Fibroblast of upper back skin (primary cell): ENCODE results near the gene SLC44A1.

Experiments
- DNase-seq: peaks from one replicate; pipeline ENCODE4 v3.0.0-alpha.2; 2013

SLC44A1 gene

DNA sequence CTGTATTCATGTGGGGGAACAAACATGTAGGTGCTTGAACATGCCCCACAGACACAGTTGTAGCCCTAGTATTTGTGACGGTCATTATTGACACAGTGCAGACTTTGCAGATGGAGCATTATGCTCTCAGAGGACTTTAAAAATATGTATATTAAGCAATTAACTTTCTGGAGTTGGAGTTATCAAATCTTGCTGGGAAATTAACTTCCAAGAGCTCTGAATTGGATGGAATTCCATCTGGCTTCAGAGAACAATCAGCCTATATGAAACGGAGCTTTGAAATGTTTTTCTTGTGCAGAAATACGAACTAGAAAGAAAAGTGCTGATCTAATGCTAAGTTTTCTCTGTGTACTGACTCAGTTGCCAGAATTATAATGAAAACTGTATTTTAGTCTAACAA, 152.4 kb downstream of the SLC44A1 start:
- DNase-seq, result no peak

DNA sequence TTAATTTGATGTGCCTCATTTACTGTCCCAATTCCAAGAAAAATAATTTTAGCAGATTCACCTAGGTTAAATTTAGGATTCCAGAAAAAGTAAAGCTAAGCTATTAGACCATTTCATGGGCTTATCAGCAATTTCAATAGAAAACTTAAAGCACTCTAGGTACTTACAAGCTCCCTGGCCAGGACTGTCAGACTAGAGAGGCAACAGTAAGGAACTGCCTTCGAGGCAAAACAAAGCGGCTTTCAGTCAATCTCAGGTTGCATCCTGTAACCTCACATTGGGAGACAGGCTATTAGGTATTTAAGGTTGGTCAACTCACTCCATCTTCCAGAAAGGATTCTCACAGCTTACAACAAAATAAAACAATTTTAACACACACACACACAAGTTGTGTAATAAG, 154.7 kb downstream of the SLC44A1 start:
- DNase-seq, result no peak

DNA sequence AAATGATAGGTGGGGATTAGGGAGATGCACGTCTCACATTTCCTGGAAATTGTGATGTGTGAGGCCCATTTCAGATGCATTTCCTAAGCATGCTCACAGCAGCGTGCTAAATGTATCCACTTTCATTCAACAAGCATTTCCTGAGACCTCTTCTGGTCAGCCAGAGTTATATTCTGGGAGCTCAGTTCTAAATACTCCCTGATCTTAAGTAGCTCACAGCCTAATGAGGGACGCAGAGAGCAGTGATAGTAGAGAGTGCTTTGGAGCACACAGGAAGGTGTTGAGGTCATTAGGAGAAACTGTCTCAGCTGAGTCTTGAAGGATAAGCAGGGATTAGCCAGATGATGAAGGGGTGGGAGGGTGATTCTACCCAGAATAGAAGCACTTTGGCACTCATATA, 157.2 kb downstream of the SLC44A1 start:
- DNase-seq, result peak; percentile 38

DNA sequence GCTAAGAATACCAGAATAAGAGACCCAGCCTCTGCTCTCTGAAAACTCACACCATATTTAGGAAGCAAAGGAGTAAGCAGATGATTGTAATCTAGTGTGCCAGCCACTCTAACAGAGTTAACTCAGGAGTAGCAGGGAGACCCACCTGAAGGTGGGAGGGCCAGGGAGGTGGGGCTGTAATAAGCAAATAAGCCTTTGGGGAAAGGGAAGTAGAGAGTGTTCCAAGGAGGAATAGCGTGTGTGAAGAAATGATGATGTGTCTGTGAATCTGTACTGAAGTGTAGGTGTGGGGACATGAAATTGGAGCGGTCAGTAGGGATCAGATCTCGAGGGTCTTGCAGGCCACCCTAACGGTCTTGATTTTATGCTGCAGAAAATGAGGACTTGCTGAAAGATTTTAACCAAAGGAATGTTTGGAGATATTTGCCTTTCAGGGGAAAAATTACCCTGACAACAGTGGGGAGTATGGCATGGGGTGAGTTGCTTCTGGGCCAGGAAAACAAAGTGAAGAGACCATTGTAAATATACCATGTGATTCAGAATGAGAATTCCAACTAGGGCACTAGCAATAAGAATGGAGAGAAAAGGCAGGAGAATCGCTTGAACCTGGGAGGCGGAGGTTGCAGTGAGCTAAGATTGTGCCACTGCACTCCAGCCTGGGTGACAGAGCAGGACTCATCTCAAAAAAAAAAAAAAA, 159.2 kb downstream of the SLC44A1 start:
- DNase-seq, result no peak

DNA sequence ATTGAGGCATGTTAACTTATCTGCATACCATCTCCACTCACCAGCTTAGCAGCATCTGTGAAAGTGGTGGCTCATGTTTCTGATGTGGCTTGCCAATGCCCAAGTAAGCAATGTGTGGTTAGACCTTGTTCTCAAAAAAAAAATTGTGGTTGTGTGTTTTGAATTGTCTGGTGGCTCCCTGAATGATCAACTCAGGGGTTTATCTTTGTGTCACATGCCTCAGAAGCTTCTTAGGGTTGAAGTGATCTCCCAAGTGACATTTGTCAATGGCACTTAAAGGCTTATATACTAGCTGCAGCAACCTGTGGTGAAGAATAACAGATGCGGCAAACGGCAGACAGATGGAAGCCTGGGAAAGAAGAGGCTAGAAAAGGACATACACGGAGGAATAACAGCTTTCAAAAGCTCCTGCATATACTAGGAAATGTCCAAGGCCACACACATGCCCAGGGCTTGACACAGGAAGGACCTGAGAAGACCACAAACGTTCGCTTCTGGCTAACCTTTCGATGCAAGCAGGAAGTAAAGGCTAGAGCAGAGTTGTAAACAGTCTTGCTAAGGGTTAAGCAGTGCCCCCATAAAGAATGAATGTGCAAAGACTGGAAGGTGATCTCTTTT, 161.2 kb downstream of the SLC44A1 start:
- peak; percentile 43 for DNase-seq

DNA sequence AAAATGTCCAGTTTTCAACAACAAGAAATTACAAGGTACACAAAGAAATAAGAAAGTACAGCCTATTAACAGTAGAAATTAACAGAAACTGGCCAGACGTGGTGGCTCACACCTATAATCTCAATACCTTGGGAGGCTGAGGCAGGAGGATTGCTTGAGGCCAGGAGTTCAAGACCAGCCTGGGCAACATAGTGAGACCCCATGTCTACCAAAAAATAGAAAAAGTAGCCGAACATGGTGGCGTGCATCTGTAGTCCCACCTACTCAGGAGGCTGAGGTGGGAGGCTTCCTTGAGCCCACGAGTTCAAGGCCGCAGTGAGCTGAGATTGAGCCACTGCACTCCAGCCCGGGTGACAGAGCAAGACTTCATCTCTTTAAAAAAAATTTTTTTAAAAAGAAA, 161.9 kb downstream of the SLC44A1 start:
- no peak for DNase-seq

DNA sequence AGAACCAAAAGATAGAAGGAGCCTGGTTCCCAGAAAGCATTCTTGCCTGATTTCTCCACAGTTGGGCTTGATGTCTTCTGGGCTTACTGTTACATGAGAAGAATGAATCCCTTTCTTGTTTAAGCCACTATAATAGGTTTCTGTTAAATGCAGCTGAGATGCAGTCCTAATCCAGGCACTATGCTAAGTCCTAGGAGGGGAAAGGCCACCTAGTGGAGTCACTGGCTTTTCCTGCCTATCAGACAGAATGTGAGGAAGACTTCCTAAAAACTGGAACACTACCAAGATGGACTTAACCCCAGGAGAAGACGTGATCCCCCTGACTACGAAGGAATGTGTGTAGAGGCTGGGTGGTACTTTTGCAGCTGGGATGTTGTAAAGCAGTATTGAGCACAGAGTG, 169.1 kb downstream of the SLC44A1 start:
- DNase-seq, result peak; percentile 53

DNA sequence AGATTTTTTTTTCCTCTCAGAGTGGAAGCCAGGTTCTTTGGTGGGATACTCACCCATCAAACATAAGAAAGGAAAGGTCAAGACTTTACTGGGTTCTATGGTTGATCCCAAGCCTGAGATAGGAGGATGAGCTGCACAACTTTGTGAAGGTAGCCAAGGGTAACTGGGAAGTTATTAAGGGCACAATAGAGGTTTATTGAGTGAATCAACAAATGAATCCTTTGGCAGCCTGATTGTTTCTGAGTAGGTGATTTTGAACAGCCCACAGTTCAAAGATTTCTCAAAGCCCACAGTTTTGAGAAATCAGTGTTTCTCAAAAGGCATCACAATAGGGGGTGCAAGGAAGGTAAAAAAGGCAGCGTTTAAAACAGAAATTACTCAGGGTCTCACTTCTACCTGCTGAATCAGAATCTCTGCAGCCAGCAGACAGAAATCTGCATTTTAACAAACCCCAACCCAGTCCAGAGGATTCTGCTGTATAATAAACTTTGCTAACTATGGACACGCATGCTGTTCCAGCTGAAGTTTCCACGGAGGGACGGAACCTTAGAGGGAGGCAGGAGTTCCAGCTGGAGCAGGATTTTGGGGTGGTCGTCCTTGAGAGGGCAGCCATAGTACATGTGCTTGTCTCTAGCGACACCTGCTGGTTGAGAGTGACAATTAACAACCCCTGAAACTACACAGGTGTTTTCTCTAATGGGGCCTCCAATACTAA, 170.7 kb downstream of the SLC44A1 start:
- peak; percentile 55 for DNase-seq

DNA sequence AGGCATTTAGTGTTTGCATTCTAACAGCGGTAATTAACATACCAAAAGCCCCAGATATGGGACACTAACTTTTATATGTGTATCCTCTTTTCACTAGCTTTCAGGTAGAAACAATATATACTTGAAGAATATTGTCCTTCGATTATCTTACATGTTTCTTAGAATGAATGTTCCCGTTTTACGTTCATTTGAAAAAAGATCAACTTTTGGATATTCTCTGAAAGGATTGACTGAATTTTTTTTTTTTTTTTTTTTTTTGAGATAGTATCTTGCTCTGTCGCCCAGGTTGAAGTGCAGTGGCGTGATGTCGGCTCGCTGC, 171.2 kb downstream of the SLC44A1 start:
- no peak for DNase-seq

DNA sequence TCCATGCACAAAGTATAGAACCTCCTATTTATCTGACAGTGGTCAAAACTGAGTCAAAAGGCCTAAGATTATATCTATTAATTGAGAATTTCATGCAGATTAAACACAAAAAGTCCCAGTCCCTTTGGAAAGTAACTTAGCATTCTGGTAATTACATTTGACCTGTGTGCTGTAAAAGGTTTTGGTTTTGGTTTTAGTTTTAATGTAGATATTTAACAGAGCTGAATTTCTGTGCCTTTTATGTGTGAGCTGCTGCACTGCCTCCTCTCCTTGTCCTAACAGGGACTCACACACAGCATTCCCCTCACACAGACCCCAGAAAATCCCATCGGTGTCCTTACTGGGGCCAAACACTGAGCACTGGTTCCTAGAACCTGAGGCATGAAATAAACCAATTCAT, 172.4 kb downstream of the SLC44A1 start:
- no peak for DNase-seq

DNA sequence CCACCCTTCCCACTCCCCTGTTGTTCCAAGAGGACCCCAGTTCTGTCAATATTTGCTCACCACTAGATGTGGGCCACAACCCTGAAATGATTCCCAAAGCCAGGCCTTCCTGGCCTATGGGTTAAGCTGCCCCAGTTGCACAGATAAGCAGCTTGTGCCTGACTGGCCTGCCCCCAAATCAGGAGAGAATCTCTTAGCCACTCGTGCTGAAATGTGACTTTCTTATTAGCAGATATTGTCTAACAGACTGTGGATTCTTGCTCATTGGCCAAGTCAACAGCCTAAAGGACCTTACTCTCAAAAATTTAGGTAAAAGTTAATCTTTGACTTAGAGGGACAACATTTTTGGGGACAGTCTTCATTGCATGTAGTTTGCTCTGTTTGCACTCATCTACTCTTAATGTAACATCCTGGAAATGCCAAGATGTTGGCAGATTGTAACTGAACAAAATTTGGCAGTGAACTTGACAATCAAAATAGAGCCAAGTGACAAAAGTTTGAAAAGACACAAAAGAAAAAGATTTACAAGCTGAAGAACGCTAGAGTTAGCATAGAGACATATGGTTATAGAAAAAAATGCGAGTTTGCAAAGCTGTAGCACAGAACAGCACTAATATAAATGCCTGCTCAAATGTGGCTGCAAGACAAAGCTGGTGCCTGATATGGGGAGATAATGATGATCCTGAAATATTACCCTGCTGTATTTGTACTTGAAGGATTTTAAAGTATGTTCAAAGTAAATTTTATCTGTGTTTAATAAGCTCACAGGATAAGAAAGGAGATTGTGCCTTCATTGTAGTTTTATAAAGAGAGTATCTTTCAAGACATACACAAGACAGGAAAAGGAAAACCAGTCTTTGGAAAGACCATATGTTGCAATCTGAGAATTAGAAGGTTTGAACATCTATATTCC, 174.4 kb downstream of the SLC44A1 start:
- DNase-seq, result no peak

DNA sequence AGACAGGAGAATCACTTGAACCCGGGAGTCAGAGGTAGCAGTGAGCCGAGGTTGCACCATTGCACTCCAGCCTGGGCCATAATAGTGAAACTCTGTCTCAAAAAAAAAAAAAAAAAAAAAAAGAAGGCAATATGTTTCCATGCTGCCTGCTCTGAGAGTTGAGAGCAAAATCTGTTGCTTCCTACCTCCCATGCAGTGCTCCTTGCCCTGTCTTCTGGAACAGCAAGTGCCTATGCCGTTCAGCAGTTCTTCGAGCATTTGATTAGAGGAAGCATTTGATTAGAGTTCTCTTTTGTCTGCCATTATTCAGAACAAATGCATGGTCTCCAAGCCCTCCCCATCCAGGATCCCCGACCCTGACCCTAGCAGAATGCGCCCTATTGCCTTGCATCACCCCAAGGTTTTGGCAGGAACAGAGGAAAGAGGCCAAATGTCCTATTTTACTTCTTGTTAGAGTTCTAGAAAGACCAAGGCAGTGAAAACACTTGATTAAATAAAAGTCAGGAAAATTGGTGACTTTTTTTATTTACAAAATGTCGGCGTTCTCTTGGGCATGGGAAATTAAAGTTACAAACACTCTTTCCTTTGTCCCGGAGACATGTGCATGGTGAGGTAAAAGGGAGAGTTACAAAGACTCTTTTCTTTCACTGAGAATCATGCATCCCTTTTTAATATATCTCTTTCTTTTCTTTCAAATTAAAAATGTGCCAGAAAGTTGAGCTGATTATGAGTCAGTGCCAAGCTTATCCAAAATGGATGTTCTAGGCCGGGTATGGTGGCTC, 175.6 kb downstream of the SLC44A1 start:
- DNase-seq, result no peak

DNA sequence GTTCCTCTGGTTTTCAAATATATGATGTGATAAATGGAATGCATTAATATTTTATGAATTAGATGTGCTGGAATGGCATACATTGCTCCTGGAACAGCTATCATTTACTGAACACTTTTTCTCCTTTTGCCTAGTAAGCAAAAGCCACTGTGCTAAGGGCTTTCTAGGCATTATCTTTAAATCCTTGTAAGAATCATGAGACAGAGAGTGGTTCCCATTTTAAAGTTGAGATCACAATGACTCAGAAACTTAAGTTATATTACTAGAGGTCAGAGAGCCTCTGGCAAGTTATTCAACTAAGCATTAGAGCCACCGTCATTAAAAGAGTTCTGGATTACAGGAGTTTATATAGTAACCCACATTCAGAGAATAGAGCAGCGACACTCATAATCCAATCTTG, 176.7 kb downstream of the SLC44A1 start:
- no peak for DNase-seq

DNA sequence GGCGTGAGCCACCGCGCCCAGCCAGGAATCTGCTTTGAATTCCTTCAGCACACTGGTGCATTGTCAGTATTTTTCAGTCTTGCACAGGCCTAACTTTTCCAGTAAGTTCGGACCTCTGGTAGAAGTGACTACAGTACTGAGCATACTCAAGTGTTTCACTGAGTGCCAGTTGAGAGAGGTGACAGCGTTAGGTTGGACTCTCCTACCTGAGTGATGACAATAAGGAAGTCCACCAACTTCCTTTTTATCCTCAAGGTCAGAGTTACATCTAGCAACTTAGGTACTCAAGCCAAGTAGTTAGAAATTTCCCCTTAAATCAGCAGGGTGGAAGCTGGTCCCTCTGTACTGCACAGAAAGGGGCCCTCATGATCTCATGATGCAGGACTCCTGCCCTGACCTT, 177.4 kb downstream of the SLC44A1 start:
- no peak for DNase-seq

DNA sequence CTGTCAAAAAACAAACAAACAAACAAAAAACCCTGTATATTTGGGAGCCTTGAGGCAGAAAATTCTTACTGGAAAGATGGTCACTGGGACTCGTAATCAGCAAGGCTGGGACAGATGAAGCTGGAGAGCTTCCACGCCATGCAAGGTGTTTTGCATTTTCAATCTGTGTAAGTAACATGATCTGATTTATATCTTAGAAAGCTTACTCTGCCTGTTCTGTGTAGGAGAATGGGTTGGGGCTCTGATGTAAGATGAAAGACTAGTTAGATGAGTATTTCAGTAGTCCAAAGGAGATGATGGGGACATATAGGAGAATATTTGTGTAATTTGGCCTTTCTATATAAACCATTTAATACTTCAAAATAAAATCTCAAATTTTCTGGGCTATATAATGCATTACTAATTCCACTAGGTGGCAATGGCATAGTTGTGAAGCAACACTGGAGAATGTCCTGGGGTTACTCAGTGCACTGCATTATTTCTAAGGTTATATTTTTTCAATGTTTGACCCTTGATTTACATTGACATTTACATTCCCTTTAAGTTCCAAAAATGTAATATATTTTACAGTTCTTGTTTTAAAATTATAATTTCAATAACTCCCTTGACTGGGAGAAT, 181.5 kb downstream of the SLC44A1 start:
- DNase-seq, result peak; percentile 25

DNA sequence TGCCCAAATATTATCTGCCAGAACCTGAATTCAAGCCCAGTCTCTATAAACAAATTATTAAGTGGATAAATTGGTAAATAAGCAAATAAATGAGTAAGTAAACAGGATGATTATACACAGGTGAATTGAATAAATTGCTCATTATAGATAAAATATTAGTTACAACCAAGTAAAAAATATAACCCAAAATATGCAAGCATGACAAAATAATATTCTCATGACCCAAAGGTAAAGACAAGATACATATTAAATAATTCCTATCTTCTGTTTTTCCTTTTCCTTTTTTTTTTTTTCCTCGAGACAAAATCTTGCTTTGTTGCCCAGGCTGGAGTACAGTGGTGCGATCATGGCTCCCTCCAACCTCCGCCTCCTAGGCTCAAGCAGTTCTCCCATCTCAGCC, 182.2 kb downstream of the SLC44A1 start:
- DNase-seq, result no peak

DNA sequence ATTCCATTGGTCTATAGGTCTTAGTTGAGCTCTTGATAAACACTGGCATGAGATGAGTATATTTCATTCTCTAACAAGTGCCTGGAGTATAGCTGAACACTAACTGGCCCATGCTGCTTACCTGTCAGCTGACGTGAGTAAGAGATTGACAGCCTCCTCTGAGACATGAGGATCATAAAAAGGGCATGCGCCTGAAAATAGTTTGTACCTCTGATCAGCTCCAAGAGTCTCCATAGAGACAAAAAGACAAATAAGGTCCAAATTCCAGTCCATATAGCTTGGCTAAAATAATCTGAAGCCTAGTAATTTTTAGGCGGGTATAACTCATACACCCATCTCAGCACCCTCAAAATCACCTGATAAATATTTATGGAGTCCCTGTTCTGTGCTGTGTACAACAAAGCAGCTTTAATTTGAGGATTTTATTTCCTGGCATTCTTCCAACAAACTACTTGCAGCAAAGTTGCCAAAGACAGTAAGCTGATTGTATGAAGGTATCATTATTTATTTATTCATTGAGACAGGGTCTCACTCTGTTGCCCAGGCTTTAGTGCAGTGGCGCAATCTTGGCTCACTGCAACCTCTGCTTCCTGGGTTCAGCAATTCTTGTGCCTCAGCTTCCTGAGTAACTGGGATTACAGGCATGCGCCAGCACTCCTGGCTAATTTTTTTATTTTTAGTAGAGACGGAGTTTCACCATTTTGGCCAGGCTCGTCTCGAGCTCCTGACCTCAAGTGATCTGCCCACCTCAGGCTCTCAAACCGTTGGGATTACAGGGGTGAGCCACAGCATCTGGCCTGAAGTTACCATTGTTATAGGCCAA, 187.2 kb downstream of the SLC44A1 start:
- no peak for DNase-seq

DNA sequence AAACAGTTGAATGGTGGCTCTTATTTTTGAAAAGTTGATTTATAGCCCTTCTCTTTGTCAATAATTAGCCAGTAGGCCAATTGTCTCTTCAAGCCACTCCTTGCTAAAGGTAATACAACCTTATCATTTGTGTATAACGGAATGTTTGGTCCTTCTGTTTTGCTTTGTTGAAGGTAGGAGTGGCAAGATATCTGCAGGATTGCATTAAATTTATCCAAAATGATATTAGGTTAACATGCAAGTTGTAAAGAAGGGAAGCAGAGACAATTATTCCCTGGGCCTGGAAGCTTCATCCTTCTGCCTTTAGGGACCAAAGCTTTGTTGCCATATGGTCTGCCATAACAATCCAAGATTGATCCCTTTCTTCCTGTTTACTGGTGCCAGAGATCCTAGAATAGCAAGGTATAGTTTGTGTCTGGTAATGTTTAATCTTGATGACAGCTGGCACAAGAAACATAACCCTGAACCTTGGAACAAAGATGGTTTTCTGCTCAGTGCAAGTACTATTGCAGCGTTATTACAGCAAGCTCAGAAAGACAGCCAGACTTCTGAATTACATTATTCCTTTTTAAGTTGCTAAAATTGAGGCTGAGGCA, 187.9 kb downstream of the SLC44A1 start:
- no peak for DNase-seq

DNA sequence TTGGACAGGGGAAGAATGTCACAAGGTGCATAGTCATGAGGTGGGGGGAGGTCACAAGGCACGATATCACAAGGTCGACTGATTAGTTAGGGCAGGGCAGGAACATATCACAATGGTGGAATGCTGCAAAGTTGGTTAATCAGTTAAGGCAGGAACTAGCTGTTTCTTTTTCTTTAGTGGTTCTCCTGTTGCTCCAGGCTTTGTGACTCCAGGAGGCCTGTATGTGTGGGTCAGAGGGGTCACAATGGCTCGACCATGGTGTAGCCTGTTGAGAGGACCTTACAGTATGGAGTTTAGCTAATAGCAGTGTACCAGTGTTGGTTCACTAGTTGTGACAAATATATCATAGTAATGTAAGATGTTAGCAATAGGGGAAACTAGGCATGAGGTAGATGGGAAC, 191.0 kb downstream of the SLC44A1 start:
- no peak for DNase-seq

DNA sequence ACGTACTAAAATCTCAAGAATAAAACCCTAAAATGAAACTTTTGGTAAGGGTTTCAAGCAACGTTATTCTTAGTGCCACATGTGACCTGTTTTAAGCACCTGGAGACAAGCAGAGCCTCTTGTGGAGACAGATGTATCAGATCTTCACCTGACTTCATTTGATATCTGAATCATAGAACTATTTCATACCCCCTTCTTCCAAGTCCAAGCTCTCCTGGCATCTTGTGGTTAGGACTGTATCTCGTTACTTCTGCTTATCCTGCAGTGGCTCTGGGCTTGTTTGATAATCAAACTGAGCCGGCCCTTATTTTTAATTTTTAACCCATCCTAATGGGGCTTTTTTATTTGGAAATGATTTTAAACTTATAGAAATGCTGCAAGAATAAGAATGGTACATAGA, 192.3 kb downstream of the SLC44A1 start:
- no peak for DNase-seq

DNA sequence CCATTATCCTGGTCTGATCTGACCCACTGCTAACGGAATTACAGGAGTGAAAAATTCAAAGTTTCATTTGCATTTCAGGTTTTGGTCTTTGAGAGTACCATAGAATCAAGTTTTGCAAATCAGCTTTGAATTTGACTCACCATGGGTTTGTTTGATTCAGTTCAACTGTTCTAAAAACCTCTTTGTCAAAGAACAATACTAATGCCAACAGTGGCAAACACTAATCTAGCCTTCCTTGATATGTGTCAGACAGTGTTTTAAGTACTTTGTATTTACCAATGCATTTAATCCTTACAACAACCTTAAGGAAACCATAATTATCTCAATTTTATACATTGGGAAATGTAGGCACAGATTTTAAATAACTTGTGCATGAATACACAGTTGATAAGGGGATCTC, 193.3 kb downstream of the SLC44A1 start:
- no peak for DNase-seq
